ENCODE measurements around the gene CALR3. TPM values are rescaled to one million over a fixed set of nuclear protein-coding genes. Genes with fewer than 3 reads are reported as not detected.
A peak's percentile ranks its signal among the peaks of the same experiment; 100 is the strongest.

Gene CALR3
- total RNA-seq, 1 donor from 2014 or later, result not detected

- TF ChIP-seq, protein P1, sequence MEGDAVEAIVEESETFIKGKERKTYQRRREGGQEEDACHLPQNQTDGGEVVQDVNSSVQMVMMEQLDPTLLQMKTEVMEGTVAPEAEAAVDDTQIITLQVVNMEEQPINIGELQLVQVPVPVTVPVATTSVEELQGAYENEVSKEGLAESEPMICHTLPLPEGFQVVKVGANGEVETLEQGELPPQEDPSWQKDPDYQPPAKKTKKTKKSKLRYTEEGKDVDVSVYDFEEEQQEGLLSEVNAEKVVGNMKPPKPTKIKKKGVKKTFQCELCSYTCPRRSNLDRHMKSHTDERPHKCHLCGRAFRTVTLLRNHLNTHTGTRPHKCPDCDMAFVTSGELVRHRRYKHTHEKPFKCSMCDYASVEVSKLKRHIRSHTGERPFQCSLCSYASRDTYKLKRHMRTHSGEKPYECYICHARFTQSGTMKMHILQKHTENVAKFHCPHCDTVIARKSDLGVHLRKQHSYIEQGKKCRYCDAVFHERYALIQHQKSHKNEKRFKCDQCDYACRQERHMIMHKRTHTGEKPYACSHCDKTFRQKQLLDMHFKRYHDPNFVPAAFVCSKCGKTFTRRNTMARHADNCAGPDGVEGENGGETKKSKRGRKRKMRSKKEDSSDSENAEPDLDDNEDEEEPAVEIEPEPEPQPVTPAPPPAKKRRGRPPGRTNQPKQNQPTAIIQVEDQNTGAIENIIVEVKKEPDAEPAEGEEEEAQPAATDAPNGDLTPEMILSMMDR (IDR thresholded peaks at IDR 0.05; ENCODE audit: insufficient read depth, low read length, poor library complexity, severe bottlenecking), result no peak
- DNase-seq (ENCODE audit: low read depth), result no peak
- Histone ChIP-seq H3K36me3 (ENCODE audit: control insufficient read depth, insufficient read depth, low read length) (peaks cover 4% of the 10 kb centered on the region), H3K27me3 (ENCODE audit: control insufficient read depth, insufficient read depth, low read length) (no peaks in the 10 kb centered on the region), H3K4me3 (ENCODE audit: low read depth, low read length) (peak overlapping the region; percentile 99)
These were observed 45.6 kb upstream of the CALR3 start for GRCh38 chr19:16541526-16542044.

DNA sequence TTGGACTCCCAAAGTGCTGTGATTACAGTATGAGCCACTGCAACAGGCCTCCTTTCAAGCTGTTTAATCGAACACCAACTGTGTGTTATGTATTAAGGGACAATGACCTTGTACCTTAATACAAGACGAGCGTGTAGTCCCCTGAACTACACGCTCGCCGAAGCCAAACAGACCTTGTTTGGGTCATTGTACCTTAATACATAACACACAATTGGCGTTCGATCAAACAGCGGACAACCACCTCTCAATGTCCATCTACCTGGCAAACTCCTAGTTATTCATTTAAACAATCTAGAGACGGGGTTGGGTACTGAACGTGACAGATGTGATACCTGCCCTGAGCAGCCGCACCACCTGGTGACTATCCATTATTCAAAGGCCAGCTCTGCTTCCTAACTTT, 45.0 kb upstream of the CALR3 start:
- H3K4me3 ChIP-seq (ENCODE audit: low read depth, low read length), result peak overlapping the region; percentile 99
- TF ChIP-seq, protein P1 (IDR thresholded peaks at IDR 0.05; ENCODE audit: insufficient read depth, low read length, poor library complexity, severe bottlenecking), result no peak
- H3K36me3 ChIP-seq (ENCODE audit: control insufficient read depth, insufficient read depth, low read length), result peaks cover 4% of the 10 kb centered on the region
- DNase-seq (ENCODE audit: low read depth), result no peak
- H3K27me3 ChIP-seq (ENCODE audit: control insufficient read depth, insufficient read depth, low read length), result no peaks in the 10 kb centered on the region

DNA sequence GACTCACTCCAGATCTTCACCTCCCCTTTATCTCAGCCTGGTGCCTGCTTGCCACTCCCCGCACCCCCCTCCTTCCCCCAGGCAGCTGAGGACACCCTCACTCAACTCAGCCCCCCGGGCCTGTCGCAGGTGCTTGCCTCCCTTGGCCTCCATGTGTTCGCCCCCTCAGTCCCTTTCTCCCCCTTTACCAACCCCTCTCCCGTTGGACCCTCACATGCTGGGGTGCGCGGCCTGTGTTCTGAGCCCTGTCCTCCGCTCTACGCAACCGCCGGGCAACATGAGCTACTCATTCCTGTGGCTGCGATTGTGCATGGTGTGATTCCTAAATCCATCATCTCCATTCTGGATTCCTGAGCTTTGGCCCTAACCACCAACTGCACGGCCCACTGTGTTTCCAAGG, 41.1 kb upstream of the CALR3 start:
- TF ChIP-seq, protein P1 (IDR thresholded peaks at IDR 0.05; ENCODE audit: insufficient read depth, low read length, poor library complexity, severe bottlenecking), result no peak
- Histone ChIP-seq H3K36me3 (ENCODE audit: control insufficient read depth, insufficient read depth, low read length) (peaks cover 4% of the 10 kb centered on the region), H3K4me3 (ENCODE audit: low read depth, low read length) (no peak overlapping the region), H3K27me3 (ENCODE audit: control insufficient read depth, insufficient read depth, low read length) (no peaks in the 10 kb centered on the region)
- DNase-seq (ENCODE audit: low read depth), result no peak

DNA sequence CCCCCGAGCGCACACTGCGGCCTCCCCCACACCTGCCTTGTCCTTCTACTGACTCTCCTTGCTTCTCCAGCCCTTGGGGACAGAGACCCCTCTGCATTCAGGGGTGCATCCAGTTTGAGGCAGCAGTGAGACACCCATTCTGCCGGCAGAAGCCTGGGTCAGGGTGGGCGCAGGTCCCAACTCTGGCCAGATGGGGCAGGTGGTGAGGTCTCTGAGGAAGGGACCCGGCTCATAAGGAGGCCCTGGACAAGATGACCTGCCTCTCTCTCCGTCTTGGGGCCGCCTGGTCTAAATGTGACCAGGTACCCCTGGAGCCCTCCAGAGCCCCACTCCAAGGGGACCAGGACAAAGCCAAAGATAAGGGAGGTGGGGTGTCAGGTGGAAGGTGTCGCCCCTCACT, 40.2 kb upstream of the CALR3 start:
- no peaks in the 10 kb centered on the region for H3K27me3 ChIP-seq (ENCODE audit: control insufficient read depth, insufficient read depth, low read length)

GRCh38 chr19:16535381-16535780, 39.4 kb upstream of the CALR3 start:
- DNase-seq (ENCODE audit: low read depth), result no peak
- H3K36me3 ChIP-seq (ENCODE audit: control insufficient read depth, insufficient read depth, low read length), result peaks cover 4% of the 10 kb centered on the region
- H3K27me3 ChIP-seq (ENCODE audit: control insufficient read depth, insufficient read depth, low read length), result no peaks in the 10 kb centered on the region
- TF ChIP-seq, protein P1 (IDR thresholded peaks at IDR 0.05; ENCODE audit: insufficient read depth, low read length, poor library complexity, severe bottlenecking), result no peak
- no peak overlapping the region for H3K4me3 ChIP-seq (ENCODE audit: low read depth, low read length)

More for the DNA sequence above, 40.2 kb upstream of the CALR3 start:
- no peak overlapping the region for H3K4me3 ChIP-seq (ENCODE audit: low read depth, low read length)
- peaks cover 4% of the 10 kb centered on the region for H3K36me3 ChIP-seq (ENCODE audit: control insufficient read depth, insufficient read depth, low read length)
- TF ChIP-seq, protein P1 (IDR thresholded peaks at IDR 0.05; ENCODE audit: insufficient read depth, low read length, poor library complexity, severe bottlenecking), result no peak
- DNase-seq (ENCODE audit: low read depth), result no peak

Data from kidney epithelial cell (primary cell).